ENCODE measurements around the gene SUPT3H. TPM values are rescaled to one million over a fixed set of nuclear protein-coding genes. Genes with fewer than 3 reads are reported as not detected.

Gene SUPT3H
- total RNA-seq, 3 donors from 2014 or later: 6.9 to 15.1 (median 13.6) TPM

GRCh38 chr6:44849806-44850205 lies 527.9 kb downstream of the SUPT3H start:
- no peak for TF ChIP-seq POLR2A (IDR thresholded peaks at IDR 0.05)
- no peak for TF ChIP-seq POLR2AphosphoS5 (IDR thresholded peaks at IDR 0.05)
- TF ChIP-seq CTCF (IDR thresholded peaks at IDR 0.05): no peak
- Histone ChIP-seq H3K4me1 (no peaks in the 10 kb centered on the region), H3K9me3 (no peaks in the 10 kb centered on the region), H3K27me3 (no peaks in the 10 kb centered on the region), H3K4me3 (no peak overlapping the region), H3K36me3 (no peaks in the 10 kb centered on the region), H3K27ac (no peak overlapping the region)
- intact Hi-C loops (cut with DNase I; ENCODE audit: low total_unique reads): no loop called here
- no peak for DNase-seq (ENCODE audit: low spot score in 2 of 2)

- Histone ChIP-seq H3K4me3 (no peak overlapping the region), H3K4me1 (no peaks in the 10 kb centered on the region), H3K27me3 (no peaks in the 10 kb centered on the region), H3K27ac (no peak overlapping the region), H3K36me3 (no peaks in the 10 kb centered on the region), H3K9me3 (no peaks in the 10 kb centered on the region)
- TF ChIP-seq POLR2A (IDR thresholded peaks at IDR 0.05) (no peak), POLR2AphosphoS5 (IDR thresholded peaks at IDR 0.05) (no peak), CTCF (IDR thresholded peaks at IDR 0.05) (no peak)
- DNase-seq (ENCODE audit: low spot score in 2 of 2): no peak
- intact Hi-C loops (cut with DNase I; ENCODE audit: low total_unique reads): no loop called here
These were observed 534.0 kb downstream of the SUPT3H start for GRCh38 chr6:44843734-44844133.

- Histone ChIP-seq H3K27ac (no peak overlapping the region), H3K27me3 (no peaks in the 10 kb centered on the region), H3K36me3 (no peaks in the 10 kb centered on the region), H3K9me3 (no peaks in the 10 kb centered on the region), H3K4me3 (no peak overlapping the region), H3K4me1 (no peaks in the 10 kb centered on the region)
- no peak for DNase-seq (ENCODE audit: low spot score in 2 of 2)
- TF ChIP-seq CTCF (IDR thresholded peaks at IDR 0.05): no peak
- intact Hi-C loops (cut with DNase I; ENCODE audit: low total_unique reads): no loop called here
These were observed 535.1 kb downstream of the SUPT3H start for GRCh38 chr6:44842616-44843015.

DNA sequence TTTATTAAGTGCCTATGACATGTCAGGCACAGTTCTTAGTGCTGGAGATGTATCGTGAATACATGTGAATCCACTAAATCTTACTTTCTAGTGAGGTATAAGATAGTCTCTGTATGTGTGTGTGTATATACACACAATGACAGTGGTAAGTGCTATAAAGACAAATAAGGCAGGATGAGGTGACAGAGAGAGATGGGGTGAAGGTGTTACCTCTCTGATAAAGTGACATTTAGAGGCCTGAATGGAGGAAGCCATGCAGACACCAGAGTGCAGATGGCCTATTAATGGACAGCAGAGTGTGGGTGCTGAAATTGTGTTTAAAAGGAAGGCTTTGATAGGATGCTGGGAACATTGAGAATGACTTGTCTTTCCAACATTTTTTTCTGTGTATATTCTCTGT lies 535.9 kb downstream of the SUPT3H start:
- intact Hi-C loops (cut with DNase I; ENCODE audit: low total_unique reads): no loop called here
- no peak overlapping the region for H3K27ac ChIP-seq
- no peak overlapping the region for H3K4me3 ChIP-seq
- DNase-seq (ENCODE audit: low spot score in 2 of 2): no peak
- H3K9me3 ChIP-seq: no peaks in the 10 kb centered on the region
- no peaks in the 10 kb centered on the region for H3K27me3 ChIP-seq
- H3K36me3 ChIP-seq: no peaks in the 10 kb centered on the region
- H3K4me1 ChIP-seq: no peaks in the 10 kb centered on the region
- TF ChIP-seq POLR2A (IDR thresholded peaks at IDR 0.05) (no peak), POLR2AphosphoS5 (IDR thresholded peaks at IDR 0.05) (no peak), CTCF (IDR thresholded peaks at IDR 0.05) (no peak)

DNA sequence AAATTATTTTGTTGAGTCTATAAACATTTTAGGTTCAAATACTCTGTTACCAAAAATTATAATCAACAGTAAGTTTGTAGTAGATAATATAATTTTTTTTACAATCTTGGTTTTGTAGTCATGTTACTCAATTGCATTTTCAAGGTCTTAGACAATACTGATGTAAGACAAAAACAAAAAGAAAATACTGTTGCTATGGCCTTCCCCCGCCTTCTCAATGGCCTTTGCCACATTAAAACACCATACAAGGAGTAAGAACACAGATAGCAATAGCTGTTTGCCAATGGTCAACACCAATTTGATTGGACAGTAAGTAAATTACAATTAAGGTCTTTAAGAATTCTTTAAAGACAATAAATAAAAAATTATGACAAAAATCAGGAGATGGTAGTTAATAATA lies 540.0 kb downstream of the SUPT3H start:
- H3K4me3 ChIP-seq: no peak overlapping the region
- H3K36me3 ChIP-seq: no peaks in the 10 kb centered on the region
- no peaks in the 10 kb centered on the region for H3K27me3 ChIP-seq
- TF ChIP-seq POLR2A (IDR thresholded peaks at IDR 0.05) (no peak), POLR2AphosphoS5 (IDR thresholded peaks at IDR 0.05) (no peak), CTCF (IDR thresholded peaks at IDR 0.05) (no peak)
- H3K27ac ChIP-seq: no peak overlapping the region
- no peaks in the 10 kb centered on the region for H3K9me3 ChIP-seq
- no peaks in the 10 kb centered on the region for H3K4me1 ChIP-seq
- intact Hi-C loops (cut with DNase I; ENCODE audit: low total_unique reads): no loop called here
- no peak for DNase-seq (ENCODE audit: low spot score in 2 of 2)

All from breast epithelium (tissue), 4 donors.